Hepatic stellate cell (primary cell): ENCODE data around the gene SPG11.
"Not testable (repeated sequence)": the region's sequence is repeated elsewhere in the genome, so short reads cannot be mapped to it uniquely, and the experiment has no call there.

Source experiments
- DNase-seq: peaks from one replicate; pipeline ENCODE4 v3.0.0; 2011; ENCODE audit warnings: low spot score

The SPG11 gene

GRCh38 chr15:44682211-44682610 lies 18.7 kb upstream of the SPG11 start:
- no peak for DNase-seq

- DNase-seq: no peak
These were observed 13.2 kb upstream of the SPG11 start for GRCh38 chr15:44676676-44677075.

- DNase-seq: no peak
These were observed 12.4 kb upstream of the SPG11 start for GRCh38 chr15:44675911-44676310.

- no peak for DNase-seq
These were observed 10.2 kb upstream of the SPG11 start for GRCh38 chr15:44673639-44674038.

GRCh38 chr15:44670087-44670950 lies 6.9 kb upstream of the SPG11 start:
- no peak for DNase-seq

- DNase-seq: no peak
These were observed 5.5 kb upstream of the SPG11 start for GRCh38 chr15:44668921-44669320.

GRCh38 chr15:44667039-44667360 lies 3.5 kb upstream of the SPG11 start:
- no peak for DNase-seq

- DNase-seq: no peak
These were observed 3.0 kb upstream of the SPG11 start for GRCh38 chr15:44666210-44667038.

- peak; percentile 45 for DNase-seq
These were observed 718 bp downstream of the SPG11 start for GRCh38 chr15:44662478-44663409.

- no peak for DNase-seq
These were observed 1.9 kb downstream of the SPG11 start for GRCh38 chr15:44661576-44661975.

GRCh38 chr15:44659056-44659455 lies 4.4 kb downstream of the SPG11 start:
- no peak for DNase-seq

GRCh38 chr15:44657378-44657777 lies 6.1 kb downstream of the SPG11 start:
- no peak for DNase-seq

GRCh38 chr15:44656913-44657312 lies 6.5 kb downstream of the SPG11 start:
- DNase-seq: no peak

GRCh38 chr15:44656298-44656697 lies 7.2 kb downstream of the SPG11 start:
- DNase-seq: no peak

GRCh38 chr15:44654858-44655257 lies 8.6 kb downstream of the SPG11 start:
- no peak for DNase-seq

- DNase-seq: no peak
These were observed 15.8 kb downstream of the SPG11 start for GRCh38 chr15:44647637-44648036.

- no peak for DNase-seq
These were observed 16.4 kb downstream of the SPG11 start for GRCh38 chr15:44647036-44647435.

GRCh38 chr15:44646460-44646859 lies 17.0 kb downstream of the SPG11 start:
- DNase-seq: no peak

- no peak for DNase-seq
These were observed 21.8 kb downstream of the SPG11 start for GRCh38 chr15:44641651-44642050.

- no peak for DNase-seq
These were observed 26.5 kb downstream of the SPG11 start for GRCh38 chr15:44636976-44637375.

GRCh38 chr15:44633603-44634002 lies 29.9 kb downstream of the SPG11 start:
- DNase-seq: no peak

GRCh38 chr15:44625286-44625685 lies 38.2 kb downstream of the SPG11 start:
- DNase-seq: not testable (repeated sequence)
